ENCODE data around the gene TSPAN32. TPM values are rescaled to one million over a fixed set of nuclear protein-coding genes. Genes with fewer than 3 reads are reported as not detected.
A peak's percentile ranks its signal among the peaks of the same experiment; 100 is the strongest.

TSPAN32 gene
- total RNA-seq, 8 experiments from 2014 or later: 0.05 to 1.2 (median 0.53) TPM

- Histone ChIP-seq H3K27ac (no peak overlapping the region), H3K4me1 (replicated peaks in 1 of 2) (peaks cover 0 to 9% of the 10 kb centered on the region in 2 donors), H3K4me3 (no peak overlapping the region)
- WGBS, 10 experiments: 7 to 58% (median 44%) methylated on average over 1 to 5 of the region's 22 CpGs; no CpG with 5 or more reads in 6 of the 10 experiments
- in situ Hi-C loops (cut with MboI; ENCODE audit: low pct_unique_long_range_greater_than_20kb in 2 of 9, low sequenced_read_pairs in 9 of 9, unreplicated experiment in 9 of 9): loop anchor here in 1 of 9 experiments (25.0 kb wide), 1 partner anchor 100 kb away; the partner anchor contains the start of gene TSSC4
- ATAC-seq (replicated peaks in 6 of 8): peak in 7 of 8 experiments; percentile 13 to 79 (median 46)
Observed at GRCh38 chr11:2312232-2313042, 10.6 kb downstream of the TSPAN32 start.

DNA sequence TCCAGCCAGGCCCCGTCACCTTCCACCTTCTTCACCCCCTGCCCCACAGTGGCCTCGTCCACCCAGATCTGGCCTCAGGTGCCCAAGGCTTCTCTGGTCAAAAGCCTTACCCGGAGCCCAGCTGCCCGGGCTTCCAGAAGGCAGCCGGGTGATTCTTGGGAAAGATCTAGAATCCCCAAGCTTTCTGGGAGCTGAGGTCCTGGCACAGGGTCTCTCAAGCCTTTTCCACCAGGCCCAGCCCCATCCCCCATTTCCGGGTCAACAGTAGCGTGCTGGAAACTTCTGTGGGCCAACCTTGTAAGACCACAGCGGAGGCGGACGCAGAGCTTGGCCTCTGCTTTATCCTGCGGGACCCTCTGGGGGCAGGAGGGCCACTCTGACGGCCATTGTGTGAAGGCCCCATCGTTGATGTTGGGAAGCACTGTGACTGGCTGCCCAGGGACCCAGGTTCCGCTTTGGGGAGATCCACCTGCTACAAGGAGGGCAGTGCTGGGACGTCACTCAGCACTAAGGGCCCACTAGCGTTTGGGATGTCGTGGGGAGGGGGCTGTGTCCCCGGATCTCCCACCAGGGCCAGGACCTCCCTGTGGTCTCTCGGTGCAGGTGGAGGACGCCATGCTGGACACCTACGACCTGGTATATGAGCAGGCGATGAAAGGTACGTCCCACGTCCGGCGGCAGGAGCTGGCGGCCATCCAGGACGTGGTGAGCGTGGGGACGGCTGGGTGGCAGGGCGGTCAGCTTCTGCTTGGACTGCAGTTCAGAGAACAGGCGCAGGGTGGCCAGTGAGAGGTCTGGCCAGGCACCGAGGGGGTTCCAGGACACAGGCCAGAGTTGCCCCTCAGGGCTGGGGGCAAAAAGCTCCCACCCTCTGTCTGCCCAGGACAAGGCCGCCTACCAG, 11.5 kb downstream of the TSPAN32 start:
- in situ Hi-C loops (cut with MboI; ENCODE audit: low pct_unique_long_range_greater_than_20kb in 2 of 9, low sequenced_read_pairs in 9 of 9, unreplicated experiment in 9 of 9): loop anchor here in 1 of 9 experiments (25.0 kb wide), 1 partner anchor 99 kb away; the partner anchor contains the start of gene TSSC4
- Histone ChIP-seq H3K4me3 (no peak overlapping the region), H3K4me1 (replicated peaks in 1 of 2) (peaks cover 0 to 9% of the 10 kb centered on the region in 2 donors), H3K27ac (no peak overlapping the region)
- no peak for ATAC-seq (replicated peaks in 6 of 8)
- WGBS, 10 experiments: 60 to 100% (median 87%) methylated on average over 1 to 12 of the region's 34 CpGs; no CpG with 5 or more reads in 2 of the 10 experiments

GRCh38 chr11:2314136-2314524, 12.3 kb downstream of the TSPAN32 start:
- no peak for ATAC-seq (replicated peaks in 6 of 8)
- Histone ChIP-seq H3K27ac (no peak overlapping the region), H3K4me1 (replicated peaks in 1 of 2) (peaks cover 0 to 9% of the 10 kb centered on the region in 2 donors), H3K4me3 (no peak overlapping the region)
- in situ Hi-C loops (cut with MboI; ENCODE audit: low pct_unique_long_range_greater_than_20kb in 2 of 9, low sequenced_read_pairs in 9 of 9, unreplicated experiment in 9 of 9): loop anchor here in 1 of 9 experiments (25.0 kb wide), 1 partner anchor 98 kb away; the partner anchor contains the start of gene TSSC4
- 60 to 100% (median 100%) methylated on average over 1 to 6 of the region's 7 CpGs; no CpG with 5 or more reads in 4 of the 10 experiments for WGBS, 10 experiments

GRCh38 chr11:2314525-2315394, 12.9 kb downstream of the TSPAN32 start:
- ATAC-seq (replicated peaks in 6 of 8): peak; percentile 7 to 88 (median 67)
- H3K27ac ChIP-seq: no peak overlapping the region
- no peak overlapping the region for H3K4me3 ChIP-seq
- in situ Hi-C loops (cut with MboI; ENCODE audit: low pct_unique_long_range_greater_than_20kb in 2 of 9, low sequenced_read_pairs in 9 of 9, unreplicated experiment in 9 of 9): loop anchor here in 1 of 9 experiments (25.0 kb wide), 1 partner anchor 98 kb away; the partner anchor contains the start of gene TSSC4
- H3K4me1 ChIP-seq (replicated peaks in 1 of 2): peaks cover 0 to 9% of the 10 kb centered on the region in 2 donors
- WGBS, 10 experiments: 80 to 100% methylated on average over 1 to 2 of the region's 16 CpGs; no CpG with 5 or more reads in 8 of the 10 experiments

- 66 to 100% methylated on average over 1 to 4 of the region's 25 CpGs; no CpG with 5 or more reads in 8 of the 10 experiments for WGBS, 10 experiments
- H3K27ac ChIP-seq: no peak overlapping the region
Observed at GRCh38 chr11:2315395-2316168, 13.8 kb downstream of the TSPAN32 start.

GRCh38 chr11:2316169-2316962, 14.6 kb downstream of the TSPAN32 start:
- Histone ChIP-seq H3K4me3 (no peak overlapping the region), H3K27ac (no peak overlapping the region), H3K4me1 (replicated peaks in 1 of 2) (peaks cover 0 to 9% of the 10 kb centered on the region in 2 donors)
- in situ Hi-C loops (cut with MboI; ENCODE audit: low pct_unique_long_range_greater_than_20kb in 2 of 9, low sequenced_read_pairs in 9 of 9, unreplicated experiment in 9 of 9): loop anchor here in 1 of 9 experiments (25.0 kb wide), 1 partner anchor 96 kb away; the partner anchor contains the start of gene TSSC4
- WGBS, 10 experiments: 70 to 100% (median 83%) methylated on average over 1 to 2 of the region's 23 CpGs; no CpG with 5 or more reads in 7 of the 10 experiments
- no peak for ATAC-seq (replicated peaks in 6 of 8)

More at GRCh38 chr11:2315395-2316168, 13.8 kb downstream of the TSPAN32 start:
- in situ Hi-C loops (cut with MboI; ENCODE audit: low pct_unique_long_range_greater_than_20kb in 2 of 9, low sequenced_read_pairs in 9 of 9, unreplicated experiment in 9 of 9): loop anchor here in 1 of 9 experiments (25.0 kb wide), 1 partner anchor 97 kb away; the partner anchor contains the start of gene TSSC4
- peak in 4 of 8 experiments; percentile 24 to 50 (median 33) for ATAC-seq (replicated peaks in 6 of 8)
- Histone ChIP-seq H3K4me3 (no peak overlapping the region), H3K4me1 (replicated peaks in 1 of 2) (peaks cover 0 to 9% of the 10 kb centered on the region in 2 donors)

DNA sequence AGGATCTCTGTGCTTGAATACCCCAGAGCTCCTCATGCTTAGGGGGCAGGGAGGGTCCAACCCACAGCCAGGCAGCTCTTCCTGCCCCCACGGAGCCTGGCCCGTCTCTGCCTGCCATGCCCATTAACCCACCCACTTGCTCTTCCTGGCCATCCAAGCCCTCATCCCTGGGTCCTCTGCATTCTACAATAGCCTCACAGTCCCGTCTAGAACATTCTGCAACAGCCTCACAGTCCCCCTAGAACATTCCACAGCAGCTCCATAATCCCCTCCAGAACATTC, 15.1 kb downstream of the TSPAN32 start:
- H3K27ac ChIP-seq: no peak overlapping the region
- 40 to 50% (median 47%) methylated on average over 1 to 3 of the region's 3 CpGs; no CpG with 5 or more reads in 7 of the 10 experiments for WGBS, 10 experiments
- in situ Hi-C loops (cut with MboI; ENCODE audit: low pct_unique_long_range_greater_than_20kb in 2 of 9, low sequenced_read_pairs in 9 of 9, unreplicated experiment in 9 of 9): loop anchor here in 1 of 9 experiments (25.0 kb wide), 1 partner anchor 95 kb away; the partner anchor contains the start of gene TSSC4
- no peak overlapping the region for H3K4me3 ChIP-seq
- no peak for ATAC-seq (replicated peaks in 6 of 8)
- peaks cover 0 to 9% of the 10 kb centered on the region in 2 donors for H3K4me1 ChIP-seq (replicated peaks in 1 of 2)

GRCh38 chr11:2317354-2318050, 15.7 kb downstream of the TSPAN32 start:
- Histone ChIP-seq H3K4me1 (replicated peaks in 1 of 2) (peaks cover 0 to 9% of the 10 kb centered on the region in 2 donors), H3K4me3 (no peak overlapping the region), H3K27ac (no peak overlapping the region)
- ATAC-seq (replicated peaks in 6 of 8): no peak
- 20 to 87% (median 53%) methylated on average over 2 to 5 of the region's 17 CpGs; no CpG with 5 or more reads in 6 of the 10 experiments for WGBS, 10 experiments
- in situ Hi-C loops (cut with MboI; ENCODE audit: low pct_unique_long_range_greater_than_20kb in 2 of 9, low sequenced_read_pairs in 9 of 9, unreplicated experiment in 9 of 9): loop anchor here in 1 of 9 experiments (25.0 kb wide), 1 partner anchor 95 kb away; the partner anchor contains the start of gene TSSC4

- H3K27ac ChIP-seq: no peak overlapping the region
- 62 to 100% (median 88%) methylated on average over 1 to 4 of the region's 4 CpGs; no CpG with 5 or more reads in 5 of the 10 experiments for WGBS, 10 experiments
- ATAC-seq (replicated peaks in 6 of 8): no peak
- H3K4me1 ChIP-seq (replicated peaks in 1 of 2): peaks cover 0 to 9% of the 10 kb centered on the region in 2 donors
- no peak overlapping the region for H3K4me3 ChIP-seq
- in situ Hi-C loops (cut with MboI; ENCODE audit: low pct_unique_long_range_greater_than_20kb in 2 of 9, low sequenced_read_pairs in 9 of 9, unreplicated experiment in 9 of 9): loop anchor here in 1 of 9 experiments (25.0 kb wide), 1 partner anchor 94 kb away; the partner anchor contains the start of gene TSSC4
Observed at GRCh38 chr11:2318123-2318522, 16.3 kb downstream of the TSPAN32 start.

DNA sequence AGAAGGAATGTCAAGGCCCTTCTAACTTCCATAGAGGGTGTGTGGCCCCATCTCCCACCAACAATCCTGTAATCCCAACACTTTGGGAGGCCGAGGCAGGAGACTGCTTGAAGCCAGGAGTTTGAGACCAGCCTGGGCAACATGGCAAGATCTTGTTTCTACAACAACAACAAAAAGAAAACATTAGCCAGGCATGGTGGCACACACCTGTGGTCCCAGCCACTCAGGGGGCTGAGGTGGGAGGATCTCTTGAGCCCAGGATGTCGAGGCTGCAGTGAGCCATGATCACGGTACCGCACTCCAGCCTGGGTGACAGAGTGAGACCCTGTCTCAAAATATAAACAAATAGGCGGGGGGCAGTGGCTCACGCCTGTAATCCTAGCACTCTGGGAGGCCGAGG, 16.9 kb downstream of the TSPAN32 start:
- no peak overlapping the region for H3K4me3 ChIP-seq
- in situ Hi-C loops (cut with MboI; ENCODE audit: low pct_unique_long_range_greater_than_20kb in 2 of 9, low sequenced_read_pairs in 9 of 9, unreplicated experiment in 9 of 9): loop anchor here in 1 of 9 experiments (25.0 kb wide), 1 partner anchor 94 kb away; the partner anchor contains the start of gene TSSC4
- 50 to 96% (median 78%) methylated on average over 1 to 5 of the region's 7 CpGs; no CpG with 5 or more reads in 4 of the 10 experiments for whole genome bisulfite sequencing, 10 experiments
- no peak overlapping the region for H3K27ac ChIP-seq
- H3K4me1 ChIP-seq (replicated peaks in 1 of 2): peaks cover 0 to 9% of the 10 kb centered on the region in 2 donors
- no peak for ATAC-seq (replicated peaks in 6 of 8)
